ENCODE measurements around the gene ITIH3. TPM values are rescaled to one million over a fixed set of nuclear protein-coding genes. Genes with fewer than 3 reads are reported as not detected.

ITIH3 gene
- total RNA-seq, 2 experiments from 2014 or later: not detected

Small RNAs within 50 kb of the gene (microRNA-seq; reads per million reads assigned to microRNA genes)
- not detected for gene MIR8064 (ENCODE audit: borderline microRNAs expressed, borderline replicate concordance)

Other genes with a start within 250 kb of the ITIH3 start
- 10 to 100 TPM; 49.9 to 57.7 TPM for gene PBRM1, start 108.9 kb upstream of the ITIH3 start, total RNA-seq
- 100 to 1,000 TPM; 195 to 197 TPM for gene GNL3, start 108.8 kb upstream of the ITIH3 start, total RNA-seq
- 10 to 100 TPM; 24.5 to 25.4 TPM for gene GLT8D1, start 89.0 kb upstream of the ITIH3 start, total RNA-seq
- 100 to 1,000 TPM; 118 to 123 TPM for gene SPCS1, start 88.7 kb upstream of the ITIH3 start, total RNA-seq
- gene NEK4, start 23.9 kb upstream of the ITIH3 start, total RNA-seq: 10 to 100 TPM; 12.8 to 15.3 TPM
- not detected for gene ITIH1, start 17.2 kb upstream of the ITIH3 start, total RNA-seq
- 1 to 10 TPM; 1.6 to 2.2 TPM for gene ITIH4, start 35.9 kb downstream of the ITIH3 start, total RNA-seq
- under 1 TPM in 1 of 2 experiments, not detected in 1; 0.57 TPM for gene MUSTN1, start 40.2 kb downstream of the ITIH3 start, total RNA-seq
- gene STIMATE, start 102.8 kb downstream of the ITIH3 start, total RNA-seq: 1 to 10 TPM; 7.7 to 9.7 TPM

Data from activated naive CD4-positive, alpha-beta T cell treated with anti-CD3 and anti-CD28 coated beads for 36 hours (primary cell).